Stimulated activated CD8-positive, alpha-beta memory T cell treated with anti-CD3 and anti-CD28 coated beads, Interleukin-4, amount 100 ng/mL, for 4 hours (primary cell): ENCODE measurements around the gene APOLD1.
A peak's percentile ranks its signal among the peaks of the same experiment; 100 is the strongest.
"Not testable (repeated sequence)": the region's sequence is repeated elsewhere in the genome, so short reads cannot be mapped to it uniquely, and the experiment has no call there.

ENCODE experiments used
- DNase-seq, 2 donors: peaks; one replicate each; pipeline ENCODE4 v3.0.0-alpha.2; 2020; ENCODE audit warnings: low read depth in 2 of 2, low spot score in 1 of 2

The APOLD1 gene

GRCh38 chr12:12807517-12807903 lies 22.1 kb downstream of the APOLD1 start:
- not testable (repeated sequence) for DNase-seq

GRCh38 chr12:12807970-12808702 lies 22.7 kb downstream of the APOLD1 start:
- DNase-seq, result peak; percentile 5 to 13

GRCh38 chr12:12810553-12811021 lies 25.1 kb downstream of the APOLD1 start:
- no peak for DNase-seq

GRCh38 chr12:12811343-12811742 lies 25.9 kb downstream of the APOLD1 start:
- no peak for DNase-seq

- DNase-seq, result no peak
Observed at GRCh38 chr12:12812174-12812573, 26.7 kb downstream of the APOLD1 start.

GRCh38 chr12:12812618-12813119 lies 27.2 kb downstream of the APOLD1 start:
- DNase-seq, result no peak

GRCh38 chr12:12813120-12814101 lies 28.0 kb downstream of the APOLD1 start, which contains the start of gene DDX47:
TSS of gene DDX47 (plus strand) at chr12:12813346. CDS start at chr12:12813368, 22 bp downstream.
- peak; percentile 92 to 98 for DNase-seq

- no peak for DNase-seq
Observed at GRCh38 chr12:12817616-12818015, 32.2 kb downstream of the APOLD1 start.

GRCh38 chr12:12818701-12819100 lies 33.2 kb downstream of the APOLD1 start:
- no peak for DNase-seq

GRCh38 chr12:12819221-12819620 lies 33.8 kb downstream of the APOLD1 start:
- DNase-seq, result no peak

- no peak for DNase-seq
Observed at GRCh38 chr12:12819752-12820311, 34.4 kb downstream of the APOLD1 start.

- DNase-seq, result not testable (repeated sequence)
Observed at GRCh38 chr12:12820376-12820775, 34.9 kb downstream of the APOLD1 start.

GRCh38 chr12:12821975-12822374 lies 36.5 kb downstream of the APOLD1 start:
- DNase-seq, result no peak

- DNase-seq, result no peak
Observed at GRCh38 chr12:12822886-12823285, 37.4 kb downstream of the APOLD1 start.

GRCh38 chr12:12823300-12823699 lies 37.8 kb downstream of the APOLD1 start:
- DNase-seq, result no peak

- DNase-seq, result no peak
Observed at GRCh38 chr12:12823811-12824210, 38.4 kb downstream of the APOLD1 start.

GRCh38 chr12:12835378-12836146 lies 50.1 kb downstream of the APOLD1 start:
- DNase-seq, result no peak

- no peak for DNase-seq
Observed at GRCh38 chr12:12836571-12836970, 51.1 kb downstream of the APOLD1 start.

GRCh38 chr12:12837025-12837812 lies 51.8 kb downstream of the APOLD1 start:
- DNase-seq, result peak in 1 of 2 donors; percentile 1

- no peak for DNase-seq
Observed at GRCh38 chr12:12837813-12838153, 52.3 kb downstream of the APOLD1 start.
